Loucy (cell line): ENCODE data around the gene COA5.
A peak's percentile ranks its signal among the peaks of the same experiment; 100 is the strongest.

ENCODE experiments used
- H2AFZ ChIP-seq: fragments of 200-600 bp; sonication (generic); 2 replicates; pipeline ENCODE4 v1.6.0; 2016; ENCODE audit warnings: antibody characterized with exemption, mild to moderate bottlenecking, low read length, moderate library complexity
- H3F3A ChIP-seq: fragments of 200-600 bp; 2 replicates; pipeline ENCODE4 v1.6.0; 2016; ENCODE audit warnings: antibody characterized with exemption, low read depth, mild to moderate bottlenecking
- H3K27me3 ChIP-seq: fragments of 200-600 bp; sonication (generic); 2 replicates; pipeline ENCODE4 v1.6.1; 2014; ENCODE audit warnings: low read length, mild to moderate bottlenecking; ENCODE audit not compliant: insufficient read depth, poor library complexity, severe bottlenecking
- H3K36me3 ChIP-seq: fragments of 200-600 bp; sonication (generic); 2 replicates; pipeline ENCODE4 v1.6.1; 2016; ENCODE audit warnings: low read length; ENCODE audit not compliant: insufficient read depth
- H3K4me1 ChIP-seq: fragments of 200-600 bp; sonication (generic); 2 replicates; pipeline ENCODE4 v1.5.1; 2014; ENCODE audit warnings: low read length, mild to moderate bottlenecking; ENCODE audit not compliant: insufficient read depth, poor library complexity, severe bottlenecking
- H3K4me2 ChIP-seq: fragments of 200-600 bp; sonication (generic); 2 replicates; pipeline ENCODE4 v1.6.0; 2014; ENCODE audit warnings: antibody characterized with exemption, low read length, low read depth, mild to moderate bottlenecking; ENCODE audit not compliant: poor library complexity, severe bottlenecking
- H3K4me3 ChIP-seq: fragments of 200-600 bp; sonication (generic); 2 replicates; pipeline ENCODE4 v1.5.1; 2014; ENCODE audit warnings: low read length, mild to moderate bottlenecking, mixed read lengths; ENCODE audit not compliant: poor library complexity, severe bottlenecking
- H3K79me2 ChIP-seq: fragments of 200-600 bp; sonication (generic); 2 replicates; pipeline ENCODE4 v1.6.1; 2014; ENCODE audit warnings: low read length; ENCODE audit not compliant: insufficient read depth
- H3K9ac ChIP-seq: fragments of 200-600 bp; sonication (generic); 2 replicates; pipeline ENCODE4 v1.6.0; 2014; ENCODE audit warnings: mild to moderate bottlenecking, low read depth, low read length, moderate library complexity; ENCODE audit not compliant: poor library complexity, severe bottlenecking
- H3K9me2 ChIP-seq: fragments of 200-600 bp; sonication (generic); replicated peaks from 2 replicates; pipeline ENCODE4 v1.6.1; 2016; ENCODE audit warnings: low read depth, low read length, mixed read lengths
- H3K9me3 ChIP-seq: fragments of 200-600 bp; sonication (generic); 2 replicates; pipeline ENCODE4 v1.6.1; 2014; ENCODE audit warnings: mild to moderate bottlenecking, antibody characterized with exemption, low read length, low read depth; ENCODE audit not compliant: insufficient read depth
- H4K20me1 ChIP-seq: fragments of 200-600 bp; sonication (generic); 2 replicates; pipeline ENCODE4 v1.6.0; 2014; ENCODE audit warnings: antibody characterized with exemption, low read length, mild to moderate bottlenecking; ENCODE audit not compliant: insufficient read depth, poor library complexity, severe bottlenecking
- EZH2phosphoT487 ChIP-seq: fragments of 200-600 bp; IDR thresholded peaks from 2 replicates; pipeline ENCODE4 v1.6.1; 2018; ENCODE audit warnings: antibody characterized with exemption, mild to moderate bottlenecking, moderate library complexity, borderline replicate concordance
- TF ChIP-seq, protein P1 (sequence below): fragments of 200-600 bp; sonication (generic); conservative IDR thresholded peaks from 2 replicates; pipeline ENCODE4 v1.5.1; 2014; ENCODE audit warnings: mild to moderate bottlenecking, antibody characterized with exemption, low read length

COA5 gene

DNA sequence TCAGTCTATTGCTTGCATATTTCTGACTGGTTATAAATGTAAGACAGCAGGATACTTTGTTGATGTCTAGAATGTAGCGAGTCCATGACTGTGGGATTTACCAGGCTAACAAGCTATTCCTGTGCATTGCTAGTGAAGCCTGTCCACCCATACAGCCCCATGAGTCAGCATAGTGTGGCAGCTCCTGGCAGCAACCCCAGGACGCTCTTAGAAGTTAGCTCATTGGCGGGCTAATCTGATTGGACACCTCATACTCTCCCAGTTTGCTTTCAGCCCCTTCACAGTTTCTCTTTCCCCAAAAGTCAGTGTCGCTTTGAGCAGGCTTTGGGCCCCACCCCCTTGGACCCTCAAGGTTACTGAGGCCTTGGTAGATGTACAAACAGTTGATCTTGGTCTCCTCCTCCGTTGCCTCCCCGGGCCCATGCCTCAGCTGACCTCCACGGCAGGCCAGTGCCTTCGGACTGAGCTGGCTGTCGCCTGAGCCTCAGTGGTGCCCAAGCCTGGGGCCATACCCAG is 48.0 kb downstream of the COA5 start:
- Histone ChIP-seq H3K9me2 (no peaks in the 10 kb centered on the region), H3F3A (no peaks in the 10 kb centered on the region), H3K9me3 (no peaks in the 10 kb centered on the region), H3K4me3 (no peak overlapping the region), H3K4me1 (peaks cover 55% of the 10 kb centered on the region), H3K9ac (peak overlapping the region; percentile 24), H2AFZ (no peak overlapping the region), H3K79me2 (no peaks in the 10 kb centered on the region), H4K20me1 (no peaks in the 10 kb centered on the region), H3K27me3 (no peaks in the 10 kb centered on the region), H3K4me2 (peak overlapping the region; percentile 55), H3K36me3 (peaks cover 20% of the 10 kb centered on the region; the same call in 1 of the 2 replicates)
- no peak for TF ChIP-seq EZH2phosphoT487
- TF ChIP-seq, protein P1, sequence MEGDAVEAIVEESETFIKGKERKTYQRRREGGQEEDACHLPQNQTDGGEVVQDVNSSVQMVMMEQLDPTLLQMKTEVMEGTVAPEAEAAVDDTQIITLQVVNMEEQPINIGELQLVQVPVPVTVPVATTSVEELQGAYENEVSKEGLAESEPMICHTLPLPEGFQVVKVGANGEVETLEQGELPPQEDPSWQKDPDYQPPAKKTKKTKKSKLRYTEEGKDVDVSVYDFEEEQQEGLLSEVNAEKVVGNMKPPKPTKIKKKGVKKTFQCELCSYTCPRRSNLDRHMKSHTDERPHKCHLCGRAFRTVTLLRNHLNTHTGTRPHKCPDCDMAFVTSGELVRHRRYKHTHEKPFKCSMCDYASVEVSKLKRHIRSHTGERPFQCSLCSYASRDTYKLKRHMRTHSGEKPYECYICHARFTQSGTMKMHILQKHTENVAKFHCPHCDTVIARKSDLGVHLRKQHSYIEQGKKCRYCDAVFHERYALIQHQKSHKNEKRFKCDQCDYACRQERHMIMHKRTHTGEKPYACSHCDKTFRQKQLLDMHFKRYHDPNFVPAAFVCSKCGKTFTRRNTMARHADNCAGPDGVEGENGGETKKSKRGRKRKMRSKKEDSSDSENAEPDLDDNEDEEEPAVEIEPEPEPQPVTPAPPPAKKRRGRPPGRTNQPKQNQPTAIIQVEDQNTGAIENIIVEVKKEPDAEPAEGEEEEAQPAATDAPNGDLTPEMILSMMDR = no peak

DNA sequence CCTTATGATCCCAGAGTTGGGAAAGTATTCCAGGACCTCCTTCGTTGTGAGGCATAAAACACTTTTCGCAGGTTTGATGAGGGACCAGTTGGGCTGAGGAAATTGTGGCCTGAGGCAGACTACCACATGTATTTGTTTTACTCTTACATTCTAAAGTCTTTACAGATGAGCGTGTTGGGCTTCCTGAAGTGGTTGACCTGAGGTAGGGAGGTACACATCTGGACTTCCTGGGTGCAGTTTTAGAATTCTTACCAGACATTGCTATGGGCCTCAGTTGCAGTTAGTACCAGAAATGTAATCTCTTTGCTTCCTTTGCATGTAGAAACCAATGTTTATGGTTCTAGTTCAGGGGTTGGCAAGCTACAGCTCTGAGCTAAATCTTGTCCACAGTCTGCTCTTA is 48.7 kb downstream of the COA5 start:
- Histone ChIP-seq H3K4me3 (peak overlapping the region; percentile 8), H3K4me2 (peak overlapping the region; percentile 55), H3K36me3 (peaks cover 19% of the 10 kb centered on the region; the same call in 1 of the 2 replicates), H3K27me3 (no peaks in the 10 kb centered on the region), H3K4me1 (peaks cover 60% of the 10 kb centered on the region), H3K9me3 (no peaks in the 10 kb centered on the region), H3K79me2 (no peaks in the 10 kb centered on the region), H4K20me1 (no peaks in the 10 kb centered on the region), H3F3A (no peaks in the 10 kb centered on the region), H3K9me2 (no peaks in the 10 kb centered on the region), H3K9ac (peak overlapping the region; percentile 24), H2AFZ (no peak overlapping the region)
- TF ChIP-seq EZH2phosphoT487 = no peak
- TF ChIP-seq, protein P1 = no peak

DNA sequence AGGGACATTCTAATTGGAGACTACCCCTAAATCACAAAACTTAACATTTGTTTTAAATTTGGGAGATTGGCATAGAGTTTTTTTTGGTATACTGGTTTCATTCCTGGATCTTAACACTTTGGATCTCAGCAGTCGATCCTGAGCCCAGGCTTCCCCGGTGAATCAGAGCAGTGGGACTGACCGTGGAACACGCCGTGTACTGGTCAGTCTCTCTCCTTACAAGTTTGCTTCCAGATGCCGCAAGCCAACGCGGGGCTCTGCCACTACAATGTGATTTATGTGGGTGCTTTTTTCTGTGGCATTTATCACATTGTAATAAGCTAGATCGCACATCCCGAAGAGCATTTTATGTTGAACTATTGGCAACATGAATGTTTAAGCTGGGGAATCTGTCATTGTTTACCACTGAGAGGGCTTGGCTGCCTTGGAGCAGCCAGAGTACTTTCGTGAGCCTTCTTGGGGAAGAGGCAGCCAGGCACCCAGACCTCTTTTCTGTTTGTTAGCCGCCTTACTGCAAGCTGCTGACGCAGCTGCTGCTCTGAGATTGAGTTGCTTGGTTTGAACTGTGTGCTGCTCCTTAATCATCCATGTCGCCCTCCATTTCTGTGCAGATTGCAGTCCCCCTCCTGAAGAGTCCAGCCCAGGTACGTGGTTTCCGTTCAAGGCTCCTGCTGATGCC is 49.3 kb downstream of the COA5 start:
- Histone ChIP-seq H3K9me2 (no peaks in the 10 kb centered on the region), H3K79me2 (no peaks in the 10 kb centered on the region), H3K4me3 (peak overlapping the region; percentile 8), H3K9ac (peak overlapping the region; percentile 24), H4K20me1 (no peaks in the 10 kb centered on the region), H3K9me3 (no peaks in the 10 kb centered on the region), H3K36me3 (peaks cover 19% of the 10 kb centered on the region; the same call in 1 of the 2 replicates), H2AFZ (no peak overlapping the region), H3K4me1 (peaks cover 66% of the 10 kb centered on the region), H3K4me2 (peak overlapping the region; percentile 55), H3F3A (no peaks in the 10 kb centered on the region), H3K27me3 (no peaks in the 10 kb centered on the region)
- TF ChIP-seq, protein P1 = no peak
- TF ChIP-seq EZH2phosphoT487 = no peak
